ENCODE results near the gene DCAKD. TPM values are rescaled to one million over a fixed set of nuclear protein-coding genes. Genes with fewer than 3 reads are reported as not detected.

The DCAKD gene
- total RNA-seq, 3 donors from 2014 or later (not counting 1 experiment from before 2014, with no cell fraction given), result 15.4 to 21.4 (median 21.1) TPM

- Mint-ChIP-seq H3K27me3 (ENCODE audit: low read depth in 2 of 2) (peaks cover 17 to 39% of the 10 kb centered on the region in 2 donors), H3K27ac (no peak overlapping the region), H3K4me3 (no peak overlapping the region), H3K9me3 (no peaks in the 10 kb centered on the region), H3K4me1 (no peaks in the 10 kb centered on the region), H3K36me3 (no peaks in the 10 kb centered on the region)
- DNase-seq (no peak), ATAC-seq (no peak)
- H3K4me3 ChIP-seq (ENCODE audit: low read length), result no peak overlapping the region
- whole genome bisulfite sequencing (ENCODE audit: insufficient coverage), result 74% methylated on average over 7 of the region's 7 CpGs
- H3K4me1 ChIP-seq (ENCODE audit: control insufficient read depth, insufficient read depth, low read length), result no peaks in the 10 kb centered on the region
- intact Hi-C loops (cut with micrococcal nuclease), result no loop called here
- no peaks in the 10 kb centered on the region for H3K9me3 ChIP-seq (ENCODE audit: control insufficient read depth, insufficient read depth, low read length)
- peaks cover 8% of the 10 kb centered on the region for H3K27me3 ChIP-seq (ENCODE audit: control insufficient read depth, insufficient read depth, low read length)
- no peaks in the 10 kb centered on the region for H3K36me3 ChIP-seq (ENCODE audit: control insufficient read depth, insufficient read depth, low read length)
- H3K27ac ChIP-seq (ENCODE audit: low read length), result no peak overlapping the region
- no peak for TF ChIP-seq CTCF (IDR thresholded peaks at IDR 0.05)
Measured at GRCh38 chr17:44977814-44978550, 73.5 kb downstream of the DCAKD start.

GRCh38 chr17:44977065-44977464 lies 74.4 kb downstream of the DCAKD start:
- no peak for DNase-seq
- intact Hi-C loops (cut with micrococcal nuclease), result no loop called here
- Mint-ChIP-seq H3K9me3 (no peaks in the 10 kb centered on the region), H3K4me3 (no peak overlapping the region), H3K36me3 (no peaks in the 10 kb centered on the region), H3K4me1 (peaks cover 0 to 2% of the 10 kb centered on the region in 2 donors), H3K27me3 (ENCODE audit: low read depth in 2 of 2) (peaks cover 21 to 38% of the 10 kb centered on the region in 2 donors), H3K27ac (no peak overlapping the region)
- TF ChIP-seq CTCF (IDR thresholded peaks at IDR 0.05), result no peak
- Histone ChIP-seq H3K4me1 (ENCODE audit: control insufficient read depth, insufficient read depth, low read length) (no peaks in the 10 kb centered on the region), H3K36me3 (ENCODE audit: control insufficient read depth, insufficient read depth, low read length) (no peaks in the 10 kb centered on the region), H3K27me3 (ENCODE audit: control insufficient read depth, insufficient read depth, low read length) (peaks cover 8% of the 10 kb centered on the region), H3K4me3 (ENCODE audit: low read length) (no peak overlapping the region), H3K27ac (ENCODE audit: low read length) (no peak overlapping the region), H3K9me3 (ENCODE audit: control insufficient read depth, insufficient read depth, low read length) (no peaks in the 10 kb centered on the region)
- ATAC-seq, result no peak
- 76% methylated on average over 3 of the region's 3 CpGs for WGBS (ENCODE audit: insufficient coverage)

GRCh38 chr17:44976206-44976605 lies 75.2 kb downstream of the DCAKD start:
- Histone ChIP-seq H3K27me3 (ENCODE audit: control insufficient read depth, insufficient read depth, low read length) (peaks cover 8% of the 10 kb centered on the region), H3K27ac (ENCODE audit: low read length) (no peak overlapping the region), H3K4me1 (ENCODE audit: control insufficient read depth, insufficient read depth, low read length) (no peaks in the 10 kb centered on the region), H3K36me3 (ENCODE audit: control insufficient read depth, insufficient read depth, low read length) (no peaks in the 10 kb centered on the region), H3K9me3 (ENCODE audit: control insufficient read depth, insufficient read depth, low read length) (no peaks in the 10 kb centered on the region), H3K4me3 (ENCODE audit: low read length) (no peak overlapping the region)
- ATAC-seq (no peak), DNase-seq (no peak)
- peaks cover 0 to 6% of the 10 kb centered on the region in 2 donors for H3K4me1 Mint-ChIP-seq
- intact Hi-C loops (cut with micrococcal nuclease), result no loop called here
- WGBS (ENCODE audit: insufficient coverage), result 58% methylated on average over 12 of the region's 13 CpGs
- H3K36me3 Mint-ChIP-seq, result no peaks in the 10 kb centered on the region
- no peak for TF ChIP-seq CTCF (IDR thresholded peaks at IDR 0.05)
- H3K4me3 Mint-ChIP-seq, result no peak overlapping the region
- no peak overlapping the region for H3K27ac Mint-ChIP-seq
- H3K9me3 Mint-ChIP-seq, result no peaks in the 10 kb centered on the region
- peaks cover 19 to 43% of the 10 kb centered on the region in 2 donors for H3K27me3 Mint-ChIP-seq (ENCODE audit: low read depth in 2 of 2)

Other genes with a start within 250 kb of the DCAKD start
- gene GJC1, start 221.3 kb downstream of the DCAKD start, total RNA-seq, result under 1 TPM in 1 of 3 donors, not detected in 2; 0.16 TPM
- gene HIGD1B, start 203.7 kb downstream of the DCAKD start, total RNA-seq, result not detected
- gene EFTUD2, start 152.2 kb downstream of the DCAKD start, total RNA-seq, result 100 to 1,000 TPM; 135 to 178 (median 164) TPM
- gene GFAP, start 136.1 kb downstream of the DCAKD start, total RNA-seq, result not detected
- 1 to 10 TPM in 2 of 3 donors, under 1 TPM in 1; 0.53 to 1.3 (median 1.1) TPM for gene KIF18B, start 103.9 kb downstream of the DCAKD start, total RNA-seq
- gene C1QL1, start 83.3 kb downstream of the DCAKD start, total RNA-seq, result not detected
- gene NMT1, start 9.7 kb upstream of the DCAKD start, total RNA-seq, result 10 to 100 TPM; 56.6 to 94.7 (median 77.6) TPM
- 1 to 10 TPM; 2.5 to 2.9 (median 2.5) TPM for gene PLCD3, start 80.9 kb upstream of the DCAKD start, total RNA-seq
- 10 to 100 TPM; 12.0 to 15.9 (median 14.2) TPM for gene ACBD4, start 84.1 kb upstream of the DCAKD start, total RNA-seq
- 10 to 100 TPM; 64.9 to 80.7 (median 79.8) TPM for gene HEXIM1, start 96.8 kb upstream of the DCAKD start, total RNA-seq
- 1 to 10 TPM; 4.1 to 5.3 (median 4.5) TPM for gene HEXIM2, start 110.2 kb upstream of the DCAKD start, total RNA-seq
- 100 to 1,000 TPM; 741 to 836 (median 752) TPM for gene FMNL1, start 170.3 kb upstream of the DCAKD start, total RNA-seq
- under 1 TPM in 1 of 3 donors, not detected in 2; 0.43 TPM for gene SPATA32, start 210.5 kb upstream of the DCAKD start, total RNA-seq

All from natural killer cell (primary cell).